HG03097 (cell line): Measurements from ENCODE around the gene BCHE.

Source experiments
- ATAC-seq: cut with Tn5 transposase; IDR thresholded peaks from one replicate; pipeline ENCODE4 v1.9.1; 2021; ENCODE audit not compliant: unreplicated experiment, low FRiP score

Gene BCHE

GRCh38 chr3:165754219-165755007, 82.8 kb downstream of the BCHE start:
- ATAC-seq = no peak

GRCh38 chr3:165753560-165753959, 83.7 kb downstream of the BCHE start:
- no peak for ATAC-seq

- ATAC-seq = no peak
Observed at GRCh38 chr3:165751637-165752036, 85.6 kb downstream of the BCHE start.

GRCh38 chr3:165749821-165750220, 87.4 kb downstream of the BCHE start:
- ATAC-seq = no peak

- no peak for ATAC-seq
Observed at GRCh38 chr3:165749241-165749640, 88.0 kb downstream of the BCHE start.

- no peak for ATAC-seq
Observed at GRCh38 chr3:165748094-165748493, 89.1 kb downstream of the BCHE start.

GRCh38 chr3:165746874-165747273, 90.3 kb downstream of the BCHE start:
- ATAC-seq = no peak

GRCh38 chr3:165744025-165744424, 93.2 kb downstream of the BCHE start:
- no peak for ATAC-seq

- no peak for ATAC-seq
Observed at GRCh38 chr3:165742351-165742750, 94.9 kb downstream of the BCHE start.

- no peak for ATAC-seq
Observed at GRCh38 chr3:165729756-165730155, 107.5 kb downstream of the BCHE start.

GRCh38 chr3:165728924-165729323, 108.3 kb downstream of the BCHE start:
- no peak for ATAC-seq

- no peak for ATAC-seq
Observed at GRCh38 chr3:165725296-165725695, 111.9 kb downstream of the BCHE start.
